Measurements from ENCODE around the gene LNP1.

DNA sequence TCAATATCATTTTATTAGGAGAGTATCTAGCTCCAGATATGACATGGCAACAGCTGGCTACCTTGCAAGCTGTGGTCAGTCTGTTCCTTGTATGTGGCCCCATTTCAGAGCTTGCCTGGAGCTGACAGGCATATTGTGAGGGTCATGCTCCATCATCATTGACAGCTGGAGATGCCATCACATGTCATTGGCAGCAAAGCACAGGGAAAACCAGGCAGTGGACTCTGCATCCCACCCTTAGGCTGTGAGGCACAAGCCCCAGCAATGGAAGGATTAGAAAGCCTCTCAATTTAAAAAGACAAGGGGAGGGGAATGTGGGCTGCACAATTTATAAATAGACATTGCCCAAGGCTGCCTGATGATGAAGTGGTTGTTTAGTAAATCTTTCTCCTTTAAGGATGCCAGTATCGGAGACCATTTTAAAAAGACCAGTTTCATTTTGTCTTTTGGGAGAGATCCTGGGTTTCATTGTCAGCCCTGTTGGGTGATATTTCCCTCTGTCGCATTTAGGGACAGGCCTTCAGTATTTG, 27.9 kb downstream of the LNP1 start:
- TF ChIP-seq, protein P1, sequence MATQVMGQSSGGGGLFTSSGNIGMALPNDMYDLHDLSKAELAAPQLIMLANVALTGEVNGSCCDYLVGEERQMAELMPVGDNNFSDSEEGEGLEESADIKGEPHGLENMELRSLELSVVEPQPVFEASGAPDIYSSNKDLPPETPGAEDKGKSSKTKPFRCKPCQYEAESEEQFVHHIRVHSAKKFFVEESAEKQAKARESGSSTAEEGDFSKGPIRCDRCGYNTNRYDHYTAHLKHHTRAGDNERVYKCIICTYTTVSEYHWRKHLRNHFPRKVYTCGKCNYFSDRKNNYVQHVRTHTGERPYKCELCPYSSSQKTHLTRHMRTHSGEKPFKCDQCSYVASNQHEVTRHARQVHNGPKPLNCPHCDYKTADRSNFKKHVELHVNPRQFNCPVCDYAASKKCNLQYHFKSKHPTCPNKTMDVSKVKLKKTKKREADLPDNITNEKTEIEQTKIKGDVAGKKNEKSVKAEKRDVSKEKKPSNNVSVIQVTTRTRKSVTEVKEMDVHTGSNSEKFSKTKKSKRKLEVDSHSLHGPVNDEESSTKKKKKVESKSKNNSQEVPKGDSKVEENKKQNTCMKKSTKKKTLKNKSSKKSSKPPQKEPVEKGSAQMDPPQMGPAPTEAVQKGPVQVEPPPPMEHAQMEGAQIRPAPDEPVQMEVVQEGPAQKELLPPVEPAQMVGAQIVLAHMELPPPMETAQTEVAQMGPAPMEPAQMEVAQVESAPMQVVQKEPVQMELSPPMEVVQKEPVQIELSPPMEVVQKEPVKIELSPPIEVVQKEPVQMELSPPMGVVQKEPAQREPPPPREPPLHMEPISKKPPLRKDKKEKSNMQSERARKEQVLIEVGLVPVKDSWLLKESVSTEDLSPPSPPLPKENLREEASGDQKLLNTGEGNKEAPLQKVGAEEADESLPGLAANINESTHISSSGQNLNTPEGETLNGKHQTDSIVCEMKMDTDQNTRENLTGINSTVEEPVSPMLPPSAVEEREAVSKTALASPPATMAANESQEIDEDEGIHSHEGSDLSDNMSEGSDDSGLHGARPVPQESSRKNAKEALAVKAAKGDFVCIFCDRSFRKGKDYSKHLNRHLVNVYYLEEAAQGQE (IDR thresholded peaks at IDR 0.05), result no peak
- TF ChIP-seq POLR2A (IDR thresholded peaks at IDR 0.05; ENCODE audit: low read length), result no peak
- TF ChIP-seq CTCF (IDR thresholded peaks at IDR 0.05), result no peak
- TF ChIP-seq RCOR1 (IDR thresholded peaks at IDR 0.05; ENCODE audit: low read depth, low read length), result no peak
- no peak for TF ChIP-seq MYC (IDR thresholded peaks at IDR 0.05; ENCODE audit: borderline replicate concordance, low read length)
